ENCODE data around the gene MYBBP1A. TPM values are rescaled to one million over a fixed set of nuclear protein-coding genes. Genes with fewer than 3 reads are reported as not detected.
"Not testable (repeated sequence)": the region's sequence is repeated elsewhere in the genome, so short reads cannot be mapped to it uniquely, and the experiment has no call there.

The MYBBP1A gene
- 21.5 TPM for total RNA-seq
- polyA plus RNA-seq, result 36.9 TPM
- long read RNA-seq, donor 1, result 0 reads
- long read RNA-seq, donor 2, result 0 reads
- long read RNA-seq, donor 3, partial matches to known transcripts, result 0 of 3 reads
- long read RNA-seq, donor 3, other reads (novel, unspliced or antisense), result 0 of 3 reads
- long read RNA-seq, donor 4, full-length matches to known transcripts, result 4 of 28 reads
- long read RNA-seq, donor 4, partial matches to known transcripts, result 24 of 28 reads
- long read RNA-seq, donor 4, other reads (novel, unspliced or antisense), result 0 of 28 reads
- long read RNA-seq, donor 5, full-length matches to known transcripts, result 6 of 6 reads
- long read RNA-seq, donor 5, partial matches to known transcripts, result 0 of 6 reads
- long read RNA-seq, donor 5, other reads (novel, unspliced or antisense), result 0 of 6 reads
- long read RNA-seq, donor 6, full-length matches to known transcripts, result 2 of 2 reads
- long read RNA-seq, donor 6, partial matches to known transcripts, result 0 of 2 reads
- long read RNA-seq, donor 6, other reads (novel, unspliced or antisense), result 0 of 2 reads
- long read RNA-seq, donor 7, full-length matches to known transcripts, result 1 of 1 reads
- long read RNA-seq, donor 7, partial matches to known transcripts, result 0 of 1 reads
- long read RNA-seq, donor 7, other reads (novel, unspliced or antisense), result 0 of 1 reads
- long read RNA-seq, donor 8, result 0 reads
- long read RNA-seq, donor 9, partial matches to known transcripts, result 0 of 1 reads
- long read RNA-seq, donor 9, other reads (novel, unspliced or antisense), result 0 of 1 reads
- long read RNA-seq, donor 10, partial matches to known transcripts, result 0 of 3 reads
- long read RNA-seq, donor 10, other reads (novel, unspliced or antisense), result 0 of 3 reads

GRCh38 chr17:4554997-4555799 lies at the start of gene MYBBP1A:
Gene MYBBP1A, minus strand, starts transcription at chr17:4555384. Its CDS starts 60 bp downstream, at chr17:4555324.
- H3K27me3 ChIP-seq (ENCODE audit: control insufficient read depth in 2 of 2, insufficient read depth in 1 of 2, low read length in 1 of 2), result no peaks in the 10 kb centered on the region
- no peaks in the 10 kb centered on the region for H3K9me3 ChIP-seq (ENCODE audit: control insufficient read depth in 2 of 2, insufficient read depth in 1 of 2, low read length in 1 of 2)
- peaks cover 14 to 34% of the 10 kb centered on the region in 2 donors for H3K4me1 ChIP-seq (ENCODE audit: control insufficient read depth in 2 of 2, insufficient read depth in 2 of 2, low read length in 2 of 2)
- under 1% methylated on average over 69 of the region's 69 CpGs for WGBS
- H3K27ac ChIP-seq (ENCODE audit: low read depth in 1 of 2, low read length in 1 of 2), result peak within 1 kb of the TSS; percentile 82 to 91
- DNase-seq (ENCODE audit: low read depth in 6 of 9, low spot score in 9 of 9), result peak; percentile 86 to 98 (median 94)
- H3K4me3 ChIP-seq (ENCODE audit: low read length in 2 of 2), result peak within 1 kb of the TSS; percentile 60 to 80
- peaks cover 21 to 36% of the 10 kb centered on the region in 2 donors for H3K36me3 ChIP-seq (ENCODE audit: control insufficient read depth in 2 of 2, insufficient read depth in 2 of 2, low read length in 1 of 2)

- H3K27ac ChIP-seq (ENCODE audit: low read depth in 1 of 2, low read length in 1 of 2); H3K36me3 ChIP-seq (ENCODE audit: control insufficient read depth in 2 of 2, insufficient read depth in 2 of 2, low read length in 1 of 2); H3K4me3 ChIP-seq (ENCODE audit: low read length in 2 of 2); H3K9me3 ChIP-seq (ENCODE audit: control insufficient read depth in 2 of 2, insufficient read depth in 1 of 2, low read length in 1 of 2); DNase-seq (ENCODE audit: low read depth in 6 of 9, low spot score in 9 of 9): not testable (repeated sequence)
- Histone ChIP-seq H3K4me1 (ENCODE audit: control insufficient read depth in 2 of 2, insufficient read depth in 2 of 2, low read length in 2 of 2) (peaks cover 0 to 13% of the 10 kb centered on the region in 2 donors), H3K27me3 (ENCODE audit: control insufficient read depth in 2 of 2, insufficient read depth in 1 of 2, low read length in 1 of 2) (peaks cover 0 to 19% of the 10 kb centered on the region in 2 donors)
- 93% methylated on average over 11 of the region's 11 CpGs for WGBS
Observed at GRCh38 chr17:4604736-4605135, 49.6 kb upstream of the MYBBP1A start.

- 90% methylated on average over 18 of the region's 18 CpGs for WGBS
- no peaks in the 10 kb centered on the region for H3K9me3 ChIP-seq (ENCODE audit: control insufficient read depth in 2 of 2, insufficient read depth in 1 of 2, low read length in 1 of 2)
- H3K4me1 ChIP-seq (ENCODE audit: control insufficient read depth in 2 of 2, insufficient read depth in 2 of 2, low read length in 2 of 2), result peaks cover 0 to 17% of the 10 kb centered on the region in 2 donors
- peaks cover 0 to 25% of the 10 kb centered on the region in 2 donors for H3K27me3 ChIP-seq (ENCODE audit: control insufficient read depth in 2 of 2, insufficient read depth in 1 of 2, low read length in 1 of 2)
- no peaks in the 10 kb centered on the region for H3K36me3 ChIP-seq (ENCODE audit: control insufficient read depth in 2 of 2, insufficient read depth in 2 of 2, low read length in 1 of 2)
- no peak overlapping the region for H3K27ac ChIP-seq (ENCODE audit: low read depth in 1 of 2, low read length in 1 of 2)
- H3K4me3 ChIP-seq (ENCODE audit: low read length in 2 of 2), result no peak overlapping the region
- peak in 1 of 9 donors; percentile 9 for DNase-seq (ENCODE audit: low read depth in 6 of 9, low spot score in 9 of 9)
Observed at GRCh38 chr17:4604111-4604644, 49.0 kb upstream of the MYBBP1A start.

- no peak overlapping the region for H3K27ac ChIP-seq (ENCODE audit: low read depth in 1 of 2, low read length in 1 of 2)
- peaks cover 0 to under 1% of the 10 kb centered on the region in 2 donors for H3K9me3 ChIP-seq (ENCODE audit: control insufficient read depth in 2 of 2, insufficient read depth in 1 of 2, low read length in 1 of 2)
- H3K27me3 ChIP-seq (ENCODE audit: control insufficient read depth in 2 of 2, insufficient read depth in 1 of 2, low read length in 1 of 2), result peaks cover 0 to 20% of the 10 kb centered on the region in 2 donors
- DNase-seq (ENCODE audit: low read depth in 6 of 9, low spot score in 9 of 9), result no peak
- H3K4me3 ChIP-seq (ENCODE audit: low read length in 2 of 2), result no peak overlapping the region
- H3K36me3 ChIP-seq (ENCODE audit: control insufficient read depth in 2 of 2, insufficient read depth in 2 of 2, low read length in 1 of 2), result no peaks in the 10 kb centered on the region
- H3K4me1 ChIP-seq (ENCODE audit: control insufficient read depth in 2 of 2, insufficient read depth in 2 of 2, low read length in 2 of 2), result peaks cover 0 to 15% of the 10 kb centered on the region in 2 donors
- WGBS, result 93% methylated on average over 5 of the region's 5 CpGs
Observed at GRCh38 chr17:4602041-4602440, 46.9 kb upstream of the MYBBP1A start.

GRCh38 chr17:4601326-4601725 lies 46.1 kb upstream of the MYBBP1A start:
- Histone ChIP-seq H3K27me3 (ENCODE audit: control insufficient read depth in 2 of 2, insufficient read depth in 1 of 2, low read length in 1 of 2) (peaks cover 0 to 22% of the 10 kb centered on the region in 2 donors), H3K9me3 (ENCODE audit: control insufficient read depth in 2 of 2, insufficient read depth in 1 of 2, low read length in 1 of 2) (peaks cover 0 to 1% of the 10 kb centered on the region in 2 donors), H3K36me3 (ENCODE audit: control insufficient read depth in 2 of 2, insufficient read depth in 2 of 2, low read length in 1 of 2) (no peaks in the 10 kb centered on the region), H3K4me3 (ENCODE audit: low read length in 2 of 2) (no peak overlapping the region), H3K4me1 (ENCODE audit: control insufficient read depth in 2 of 2, insufficient read depth in 2 of 2, low read length in 2 of 2) (peaks cover 0 to 15% of the 10 kb centered on the region in 2 donors), H3K27ac (ENCODE audit: low read depth in 1 of 2, low read length in 1 of 2) (no peak overlapping the region)
- DNase-seq (ENCODE audit: low read depth in 6 of 9, low spot score in 9 of 9), result no peak
- WGBS, result 96% methylated on average over 4 of the region's 4 CpGs

- 87% methylated on average over 13 of the region's 13 CpGs for WGBS
Observed at GRCh38 chr17:4600563-4600962, 45.4 kb upstream of the MYBBP1A start.

GRCh38 chr17:4599505-4600281 lies 44.5 kb upstream of the MYBBP1A start:
- 82% methylated on average over 25 of the region's 25 CpGs for WGBS
- H3K27me3 ChIP-seq (ENCODE audit: control insufficient read depth in 2 of 2, insufficient read depth in 1 of 2, low read length in 1 of 2), result peaks cover 0 to 32% of the 10 kb centered on the region in 2 donors

More at GRCh38 chr17:4600563-4600962, 45.4 kb upstream of the MYBBP1A start:
- H3K9me3 ChIP-seq (ENCODE audit: control insufficient read depth in 2 of 2, insufficient read depth in 1 of 2, low read length in 1 of 2), result peaks cover 0 to 1% of the 10 kb centered on the region in 2 donors
- H3K27ac ChIP-seq (ENCODE audit: low read depth in 1 of 2, low read length in 1 of 2), result no peak overlapping the region
- H3K4me3 ChIP-seq (ENCODE audit: low read length in 2 of 2), result no peak overlapping the region
- no peaks in the 10 kb centered on the region for H3K36me3 ChIP-seq (ENCODE audit: control insufficient read depth in 2 of 2, insufficient read depth in 2 of 2, low read length in 1 of 2)
- H3K4me1 ChIP-seq (ENCODE audit: control insufficient read depth in 2 of 2, insufficient read depth in 2 of 2, low read length in 2 of 2), result peaks cover 0 to 12% of the 10 kb centered on the region in 2 donors
- H3K27me3 ChIP-seq (ENCODE audit: control insufficient read depth in 2 of 2, insufficient read depth in 1 of 2, low read length in 1 of 2), result peaks cover 0 to 23% of the 10 kb centered on the region in 2 donors
- no peak for DNase-seq (ENCODE audit: low read depth in 6 of 9, low spot score in 9 of 9)

More at GRCh38 chr17:4599505-4600281, 44.5 kb upstream of the MYBBP1A start:
- H3K4me1 ChIP-seq (ENCODE audit: control insufficient read depth in 2 of 2, insufficient read depth in 2 of 2, low read length in 2 of 2), result peaks cover 0 to 12% of the 10 kb centered on the region in 2 donors
- H3K27ac ChIP-seq (ENCODE audit: low read depth in 1 of 2, low read length in 1 of 2), result no peak overlapping the region
- peak in 1 of 9 donors; percentile 10 for DNase-seq (ENCODE audit: low read depth in 6 of 9, low spot score in 9 of 9)
- peaks cover 0 to 1% of the 10 kb centered on the region in 2 donors for H3K9me3 ChIP-seq (ENCODE audit: control insufficient read depth in 2 of 2, insufficient read depth in 1 of 2, low read length in 1 of 2)
- H3K36me3 ChIP-seq (ENCODE audit: control insufficient read depth in 2 of 2, insufficient read depth in 2 of 2, low read length in 1 of 2), result no peaks in the 10 kb centered on the region
- H3K4me3 ChIP-seq (ENCODE audit: low read length in 2 of 2), result no peak overlapping the region
